Measurements from ENCODE around the gene CPB2.

The CPB2 gene

DNA sequence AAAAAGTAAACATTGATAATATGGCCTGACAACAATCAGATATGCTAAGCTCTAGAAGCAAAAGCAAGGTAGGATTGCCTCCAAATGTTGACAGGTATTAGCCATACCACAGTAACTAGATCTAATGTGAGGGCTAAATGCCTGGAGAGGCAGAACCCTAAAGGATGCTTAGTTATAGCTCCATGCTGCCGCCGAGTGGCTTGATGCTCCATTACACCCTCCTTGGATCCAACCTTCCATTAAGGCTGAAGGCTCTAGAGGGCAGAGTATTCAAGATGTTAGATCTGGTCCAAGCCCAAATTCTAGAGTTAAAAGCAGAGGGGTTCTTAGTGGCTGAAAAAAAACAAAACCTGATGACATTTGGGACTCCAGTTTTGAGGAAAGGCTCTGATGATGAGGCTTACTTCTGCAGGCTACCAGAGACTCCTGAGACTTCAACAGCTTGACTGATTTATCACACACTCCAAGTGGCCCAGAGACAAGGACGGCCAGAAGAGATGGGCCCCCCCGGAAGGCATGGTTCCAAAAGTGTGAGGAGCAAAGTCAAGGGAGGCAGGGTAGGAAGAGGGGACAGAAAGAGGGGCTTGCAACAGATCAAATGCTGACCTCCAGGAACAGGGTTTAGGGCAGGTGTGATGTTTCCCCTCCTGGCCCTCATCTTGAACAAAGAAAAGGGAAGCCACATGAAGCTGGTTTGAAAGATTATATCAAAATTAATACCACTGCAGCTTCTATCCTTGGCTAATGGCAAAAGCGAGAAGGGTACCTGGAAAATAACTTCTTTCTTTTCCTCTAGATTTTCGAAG, 21.9 kb upstream of the CPB2 start:
- no peak overlapping the region for H3K27ac ChIP-seq (ENCODE audit: low read length, poor library complexity, severe bottlenecking)
- H3K23ac ChIP-seq (ENCODE audit: low read length in 2 of 2): no peak overlapping the region
- H2AK5ac ChIP-seq (ENCODE audit: low read length, severe bottlenecking): no peak overlapping the region
- 33% methylated on average over 4 of the region's 6 CpGs for WGBS
- no peak overlapping the region for H4K8ac ChIP-seq (ENCODE audit: low read length)
- H3K4ac ChIP-seq (ENCODE audit: low read depth in 1 of 2, low read length in 2 of 2): no peak overlapping the region
- no peak overlapping the region for H3K18ac ChIP-seq (ENCODE audit: low read depth in 1 of 2, low read length in 2 of 2)
- no peak overlapping the region for H2AFZ ChIP-seq (ENCODE audit: low read depth, low read length)
- no peak overlapping the region for H2BK12ac ChIP-seq (ENCODE audit: low read length in 2 of 2)
- H3K9ac ChIP-seq (ENCODE audit: low read length): no peak overlapping the region
- peaks cover 13 to 35% of the 10 kb centered on the region in 2 experiments for H3K27me3 ChIP-seq (ENCODE audit: control insufficient read depth in 1 of 2, insufficient read depth in 1 of 2, low read length in 2 of 2)
- H3K9me3 ChIP-seq (ENCODE audit: control insufficient read depth, low read length): no peaks in the 10 kb centered on the region
- no peaks in the 10 kb centered on the region for H3K4me1 ChIP-seq (ENCODE audit: control insufficient read depth, insufficient read depth, low read depth, low read length)
- H2BK15ac ChIP-seq (ENCODE audit: low read depth, poor library complexity, severe bottlenecking): no peak overlapping the region
- H3K4me3 ChIP-seq (ENCODE audit: insufficient read depth in 1 of 2, low read depth in 1 of 2, low read length in 2 of 2): no peak overlapping the region
- peak; percentile 76 for DNase-seq
- no peak overlapping the region for H3K14ac ChIP-seq (ENCODE audit: low read length in 2 of 2)
- H3K79me1 ChIP-seq (replicated peaks; ENCODE audit: low read length, poor library complexity, severe bottlenecking): no peaks in the 10 kb centered on the region
- no peak overlapping the region for H3K4me2 ChIP-seq (ENCODE audit: low read length, poor library complexity, severe bottlenecking)
- H2BK120ac ChIP-seq (ENCODE audit: low read depth, low read length): no peak overlapping the region
- H4K91ac ChIP-seq (ENCODE audit: low read length): no peak overlapping the region
- H3K36me3 ChIP-seq (ENCODE audit: control insufficient read depth in 1 of 2, insufficient read depth in 2 of 2, low read depth in 1 of 2, low read length in 2 of 2): no peaks in the 10 kb centered on the region
- no peak overlapping the region for H2BK5ac ChIP-seq (ENCODE audit: low read depth, low read length, poor library complexity, severe bottlenecking)

DNA sequence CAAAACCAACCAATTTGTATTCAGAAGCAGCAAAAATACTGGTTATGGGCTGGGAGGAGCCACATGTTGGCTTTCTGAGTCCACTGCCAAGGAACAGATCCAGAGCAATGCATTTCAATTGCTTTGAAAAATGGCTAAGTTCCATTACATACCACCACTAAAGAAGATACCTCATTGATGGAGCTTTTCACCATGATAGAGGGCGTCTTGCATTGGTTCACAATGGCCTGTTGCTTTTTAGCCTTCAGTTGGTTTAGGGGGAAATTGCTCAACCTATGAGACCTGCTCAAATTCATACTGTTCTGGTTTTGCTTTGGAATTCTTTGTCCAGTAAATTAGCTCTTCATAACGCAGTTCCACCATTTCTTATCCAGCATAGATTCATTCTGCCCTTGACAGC, 21.2 kb upstream of the CPB2 start:
- no peak overlapping the region for H3K23ac ChIP-seq (ENCODE audit: low read length in 2 of 2)
- no peak overlapping the region for H2AK5ac ChIP-seq (ENCODE audit: low read length, severe bottlenecking)
- H3K9me3 ChIP-seq (ENCODE audit: control insufficient read depth, low read length): no peaks in the 10 kb centered on the region
- no peak overlapping the region for H3K4me2 ChIP-seq (ENCODE audit: low read length, poor library complexity, severe bottlenecking)
- no peak overlapping the region for H4K8ac ChIP-seq (ENCODE audit: low read length)
- H3K9ac ChIP-seq (ENCODE audit: low read length): no peak overlapping the region
- H3K4me1 ChIP-seq (ENCODE audit: control insufficient read depth, insufficient read depth, low read depth, low read length): peaks cover under 1% of the 10 kb centered on the region
- no peaks in the 10 kb centered on the region for H3K36me3 ChIP-seq (ENCODE audit: control insufficient read depth in 1 of 2, insufficient read depth in 2 of 2, low read depth in 1 of 2, low read length in 2 of 2)
- no peak overlapping the region for H3K18ac ChIP-seq (ENCODE audit: low read depth in 1 of 2, low read length in 2 of 2)
- no peaks in the 10 kb centered on the region for H3K79me1 ChIP-seq (replicated peaks; ENCODE audit: low read length, poor library complexity, severe bottlenecking)
- H2AFZ ChIP-seq (ENCODE audit: low read depth, low read length): no peak overlapping the region
- H2BK15ac ChIP-seq (ENCODE audit: low read depth, poor library complexity, severe bottlenecking): no peak overlapping the region
- no peak overlapping the region for H3K27ac ChIP-seq (ENCODE audit: low read length, poor library complexity, severe bottlenecking)
- no peak overlapping the region for H2BK5ac ChIP-seq (ENCODE audit: low read depth, low read length, poor library complexity, severe bottlenecking)
- H2BK120ac ChIP-seq (ENCODE audit: low read depth, low read length): no peak overlapping the region
- no peak overlapping the region for H3K4ac ChIP-seq (ENCODE audit: low read depth in 1 of 2, low read length in 2 of 2)
- no peak overlapping the region for H4K91ac ChIP-seq (ENCODE audit: low read length)
- DNase-seq: no peak
- no peak overlapping the region for H3K4me3 ChIP-seq (ENCODE audit: insufficient read depth in 1 of 2, low read depth in 1 of 2, low read length in 2 of 2)
- peaks cover 13 to 34% of the 10 kb centered on the region in 2 experiments for H3K27me3 ChIP-seq (ENCODE audit: control insufficient read depth in 1 of 2, insufficient read depth in 1 of 2, low read length in 2 of 2)
- whole genome bisulfite sequencing: 42% methylated on average over 1 of the region's 2 CpGs
- no peak overlapping the region for H2BK12ac ChIP-seq (ENCODE audit: low read length in 2 of 2)
- H3K14ac ChIP-seq (ENCODE audit: low read length in 2 of 2): no peak overlapping the region

DNA sequence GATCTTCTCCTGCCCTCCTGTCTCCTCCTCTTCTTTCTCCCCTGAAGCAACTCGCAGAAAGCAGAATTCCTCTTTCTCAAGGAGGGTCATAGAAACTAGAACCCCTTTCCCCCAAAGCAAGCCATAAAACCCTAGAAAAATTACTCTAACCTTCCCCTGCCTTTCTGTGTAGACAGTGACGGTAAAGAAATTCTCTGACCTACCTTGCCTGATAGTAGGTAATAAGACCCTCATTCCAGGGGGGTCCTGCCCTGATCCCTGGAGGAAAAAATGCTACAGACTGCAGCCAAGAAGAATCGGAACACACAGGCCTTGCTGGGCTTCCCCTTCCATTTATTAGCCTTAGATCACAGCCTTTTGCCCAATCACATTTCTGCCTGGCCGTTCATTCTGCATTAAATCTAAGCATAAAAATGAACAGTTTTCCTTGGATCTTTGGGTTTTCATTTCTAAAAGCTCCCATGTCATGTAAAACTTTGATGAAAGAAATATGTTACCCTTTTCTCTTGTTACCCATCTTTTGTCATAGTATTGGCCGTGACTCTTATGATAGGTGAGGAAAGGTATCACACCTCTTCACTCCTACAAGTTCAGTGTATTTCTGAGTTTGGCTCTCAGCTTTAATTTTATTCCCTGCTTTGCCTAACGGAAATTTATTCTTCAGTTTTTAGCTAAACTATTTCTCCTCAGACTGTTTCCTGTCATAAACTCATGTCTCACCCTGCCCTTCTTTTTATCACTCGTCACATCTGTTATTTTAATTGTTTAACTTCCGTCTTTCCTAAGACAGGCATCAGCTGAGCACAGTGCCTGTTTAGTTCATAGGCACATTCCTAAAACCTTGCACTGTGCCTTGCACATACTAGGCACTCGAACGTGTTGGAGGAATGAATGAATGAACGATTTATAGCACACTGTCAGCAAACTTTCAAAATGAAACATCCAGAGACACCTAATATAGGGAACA, 20.4 kb upstream of the CPB2 start:
- H4K91ac ChIP-seq (ENCODE audit: low read length): no peak overlapping the region
- peak overlapping the region; percentile 13 for H3K9ac ChIP-seq (ENCODE audit: low read length)
- no peak overlapping the region for H3K4me3 ChIP-seq (ENCODE audit: insufficient read depth in 1 of 2, low read depth in 1 of 2, low read length in 2 of 2)
- H2BK120ac ChIP-seq (ENCODE audit: low read depth, low read length): no peak overlapping the region
- H3K9me3 ChIP-seq (ENCODE audit: control insufficient read depth, low read length): no peaks in the 10 kb centered on the region
- DNase-seq: peak; percentile 14
- no peaks in the 10 kb centered on the region for H3K79me1 ChIP-seq (replicated peaks; ENCODE audit: low read length, poor library complexity, severe bottlenecking)
- no peak overlapping the region for H4K8ac ChIP-seq (ENCODE audit: low read length)
- peak overlapping the region in 1 of 2 experiments; percentile 64 for H2BK12ac ChIP-seq (ENCODE audit: low read length in 2 of 2)
- no peak overlapping the region for H3K18ac ChIP-seq (ENCODE audit: low read depth in 1 of 2, low read length in 2 of 2)
- H2BK15ac ChIP-seq (ENCODE audit: low read depth, poor library complexity, severe bottlenecking): no peak overlapping the region
- H3K4me2 ChIP-seq (ENCODE audit: low read length, poor library complexity, severe bottlenecking): no peak overlapping the region
- WGBS: 66% methylated on average over 8 of the region's 11 CpGs
- H3K14ac ChIP-seq (ENCODE audit: low read length in 2 of 2): no peak overlapping the region
- H3K27ac ChIP-seq (ENCODE audit: low read length, poor library complexity, severe bottlenecking): no peak overlapping the region
- H3K36me3 ChIP-seq (ENCODE audit: control insufficient read depth in 1 of 2, insufficient read depth in 2 of 2, low read depth in 1 of 2, low read length in 2 of 2): no peaks in the 10 kb centered on the region
- H3K4me1 ChIP-seq (ENCODE audit: control insufficient read depth, insufficient read depth, low read depth, low read length): peaks cover 5% of the 10 kb centered on the region
- H3K4ac ChIP-seq (ENCODE audit: low read depth in 1 of 2, low read length in 2 of 2): no peak overlapping the region
- H2AFZ ChIP-seq (ENCODE audit: low read depth, low read length): no peak overlapping the region
- no peak overlapping the region for H2BK5ac ChIP-seq (ENCODE audit: low read depth, low read length, poor library complexity, severe bottlenecking)
- no peak overlapping the region for H2AK5ac ChIP-seq (ENCODE audit: low read length, severe bottlenecking)
- H3K23ac ChIP-seq (ENCODE audit: low read length in 2 of 2): no peak overlapping the region
- H3K27me3 ChIP-seq (ENCODE audit: control insufficient read depth in 1 of 2, insufficient read depth in 1 of 2, low read length in 2 of 2): peaks cover 12 to 27% of the 10 kb centered on the region in 2 experiments

DNA sequence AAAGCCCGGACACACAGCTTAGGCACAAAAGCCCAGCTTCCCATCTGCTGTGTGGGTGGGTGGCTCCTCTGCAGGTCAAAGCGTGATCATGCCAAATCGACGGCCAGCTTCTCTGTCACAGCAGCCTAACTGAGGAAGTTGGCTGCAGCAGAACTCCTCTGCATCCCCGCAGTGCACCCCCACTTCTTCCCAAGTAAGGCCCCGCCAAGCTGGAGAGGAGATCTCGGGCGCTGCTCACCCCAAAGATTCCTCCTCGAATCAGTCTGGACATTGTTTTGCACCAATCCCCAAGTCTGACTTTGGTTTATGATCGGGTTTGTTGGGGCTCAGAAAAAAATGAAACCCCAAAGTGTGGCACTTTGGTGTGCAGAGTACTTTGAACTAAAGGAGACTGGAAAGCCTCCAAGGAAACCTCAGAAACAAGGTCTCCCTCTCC, 19.7 kb upstream of the CPB2 start:
- Histone ChIP-seq H3K4me2 (ENCODE audit: low read length, poor library complexity, severe bottlenecking) (no peak overlapping the region), H3K27me3 (ENCODE audit: control insufficient read depth in 1 of 2, insufficient read depth in 1 of 2, low read length in 2 of 2) (peaks cover 5 to 21% of the 10 kb centered on the region in 2 experiments), H4K91ac (ENCODE audit: low read length) (no peak overlapping the region), H2AK5ac (ENCODE audit: low read length, severe bottlenecking) (no peak overlapping the region), H2BK120ac (ENCODE audit: low read depth, low read length) (no peak overlapping the region), H3K27ac (ENCODE audit: low read length, poor library complexity, severe bottlenecking) (no peak overlapping the region), H3K23ac (ENCODE audit: low read length in 2 of 2) (no peak overlapping the region), H2BK12ac (ENCODE audit: low read length in 2 of 2) (no peak overlapping the region), H3K14ac (ENCODE audit: low read length in 2 of 2) (no peak overlapping the region), H3K4me3 (ENCODE audit: insufficient read depth in 1 of 2, low read depth in 1 of 2, low read length in 2 of 2) (no peak overlapping the region), H3K4ac (ENCODE audit: low read depth in 1 of 2, low read length in 2 of 2) (no peak overlapping the region), H3K9me3 (ENCODE audit: control insufficient read depth, low read length) (no peaks in the 10 kb centered on the region), H3K79me1 (replicated peaks; ENCODE audit: low read length, poor library complexity, severe bottlenecking) (no peaks in the 10 kb centered on the region), H4K8ac (ENCODE audit: low read length) (peak overlapping the region; percentile 19), H3K18ac (ENCODE audit: low read depth in 1 of 2, low read length in 2 of 2) (peak overlapping the region in 1 of 2 experiments; percentile 6), H3K9ac (ENCODE audit: low read length) (no peak overlapping the region), H2BK5ac (ENCODE audit: low read depth, low read length, poor library complexity, severe bottlenecking) (no peak overlapping the region), H3K4me1 (ENCODE audit: control insufficient read depth, insufficient read depth, low read depth, low read length) (peaks cover 9% of the 10 kb centered on the region), H3K36me3 (ENCODE audit: control insufficient read depth in 1 of 2, insufficient read depth in 2 of 2, low read depth in 1 of 2, low read length in 2 of 2) (no peaks in the 10 kb centered on the region), H2AFZ (ENCODE audit: low read depth, low read length) (no peak overlapping the region), H2BK15ac (ENCODE audit: low read depth, poor library complexity, severe bottlenecking) (no peak overlapping the region)
- DNase-seq: no peak
- WGBS: 94% methylated on average over 10 of the region's 10 CpGs
